ENCODE data around the gene ARHGEF17.

ARHGEF17 gene

GRCh38 chr11:73389916-73390315 lies 81.8 kb downstream of the ARHGEF17 start:
- no peak for DNase-seq (ENCODE audit: low read depth)
- no peak for TF ChIP-seq CTCF (IDR thresholded peaks at IDR 0.05; ENCODE audit: low read depth, low read length, missing control alignments)
- no peak overlapping the region for H3K4me3 ChIP-seq (ENCODE audit: low read depth, low read length)

- TF ChIP-seq CTCF (IDR thresholded peaks at IDR 0.05; ENCODE audit: low read depth, low read length, missing control alignments): no peak
- DNase-seq (ENCODE audit: low read depth): no peak
Measured at GRCh38 chr11:73390601-73391565, 82.8 kb downstream of the ARHGEF17 start.

GRCh38 chr11:73391665-73392064 lies 83.6 kb downstream of the ARHGEF17 start:
- no peak for DNase-seq (ENCODE audit: low read depth)
- no peak for TF ChIP-seq CTCF (IDR thresholded peaks at IDR 0.05; ENCODE audit: low read depth, low read length, missing control alignments)
- no peak overlapping the region for H3K4me3 ChIP-seq (ENCODE audit: low read depth, low read length)

More at GRCh38 chr11:73390601-73391565, 82.8 kb downstream of the ARHGEF17 start:
- H3K4me3 ChIP-seq (ENCODE audit: low read depth, low read length): no peak overlapping the region

GRCh38 chr11:73392108-73393010 lies 84.3 kb downstream of the ARHGEF17 start:
- H3K4me3 ChIP-seq (ENCODE audit: low read depth, low read length): no peak overlapping the region
- TF ChIP-seq CTCF (IDR thresholded peaks at IDR 0.05; ENCODE audit: low read depth, low read length, missing control alignments): no peak
- no peak for DNase-seq (ENCODE audit: low read depth)

- DNase-seq (ENCODE audit: low read depth): no peak
- no peak overlapping the region for H3K4me3 ChIP-seq (ENCODE audit: low read depth, low read length)
- no peak for TF ChIP-seq CTCF (IDR thresholded peaks at IDR 0.05; ENCODE audit: low read depth, low read length, missing control alignments)
Measured at GRCh38 chr11:73393011-73393380, 84.9 kb downstream of the ARHGEF17 start.

- H3K4me3 ChIP-seq (ENCODE audit: low read depth, low read length): no peak overlapping the region
- peak; percentile 83 for TF ChIP-seq CTCF (IDR thresholded peaks at IDR 0.05; ENCODE audit: low read depth, low read length, missing control alignments)
- DNase-seq (ENCODE audit: low read depth): no peak
Measured at GRCh38 chr11:73393479-73394415, 85.7 kb downstream of the ARHGEF17 start.

Data from GM12864 (cell line).